NOMO-1 treated with dmso at 0.1 percent for 144 hours (cell line): ENCODE measurements around the gene LAPTM5.

Experiments
- DNase-seq: peaks from one replicate; lab custom pipeline; 2025; ENCODE audit not compliant: unreplicated experiment; lab: John Stamatoyannopoulos, UW

The LAPTM5 gene

DNA sequence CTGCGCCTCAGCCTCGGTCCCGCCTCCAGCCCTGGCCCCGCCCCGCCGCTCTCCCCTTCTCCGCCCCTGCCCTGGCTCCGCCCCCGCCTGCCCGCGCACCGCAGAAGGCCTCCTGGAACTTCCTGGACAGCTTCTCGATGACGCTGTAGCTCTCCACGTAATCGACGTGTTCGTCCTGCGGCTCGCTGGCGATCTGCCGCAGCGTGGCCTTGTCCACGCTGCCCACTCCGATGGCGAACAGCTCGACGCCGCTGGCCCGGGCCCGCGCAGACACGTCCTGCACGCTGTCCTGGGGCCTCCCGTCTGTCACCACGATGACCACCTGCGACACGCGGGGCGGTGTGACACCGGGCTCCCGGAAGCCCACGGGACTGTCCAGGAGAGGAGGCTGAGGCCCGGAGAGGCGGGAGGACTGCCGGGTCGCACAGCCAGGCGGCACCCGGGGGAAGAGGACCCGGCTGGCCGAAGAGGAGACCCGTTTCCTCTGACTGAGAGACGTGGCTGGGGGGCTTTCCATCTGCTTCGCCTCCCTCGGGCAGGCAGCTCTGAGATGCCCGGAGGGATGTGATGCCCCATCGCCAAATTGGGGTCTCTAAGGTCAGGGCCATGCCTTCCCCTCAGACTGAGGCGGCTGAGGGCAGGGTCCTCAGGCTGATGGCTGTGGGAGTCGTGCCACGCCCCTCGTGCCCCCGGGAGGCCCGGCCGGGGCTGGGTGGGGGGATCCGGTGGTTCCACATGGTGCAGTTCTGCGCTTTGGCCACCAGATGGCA, 38.8 kb downstream of the LAPTM5 start:
- DNase-seq: peak; percentile 94

DNA sequence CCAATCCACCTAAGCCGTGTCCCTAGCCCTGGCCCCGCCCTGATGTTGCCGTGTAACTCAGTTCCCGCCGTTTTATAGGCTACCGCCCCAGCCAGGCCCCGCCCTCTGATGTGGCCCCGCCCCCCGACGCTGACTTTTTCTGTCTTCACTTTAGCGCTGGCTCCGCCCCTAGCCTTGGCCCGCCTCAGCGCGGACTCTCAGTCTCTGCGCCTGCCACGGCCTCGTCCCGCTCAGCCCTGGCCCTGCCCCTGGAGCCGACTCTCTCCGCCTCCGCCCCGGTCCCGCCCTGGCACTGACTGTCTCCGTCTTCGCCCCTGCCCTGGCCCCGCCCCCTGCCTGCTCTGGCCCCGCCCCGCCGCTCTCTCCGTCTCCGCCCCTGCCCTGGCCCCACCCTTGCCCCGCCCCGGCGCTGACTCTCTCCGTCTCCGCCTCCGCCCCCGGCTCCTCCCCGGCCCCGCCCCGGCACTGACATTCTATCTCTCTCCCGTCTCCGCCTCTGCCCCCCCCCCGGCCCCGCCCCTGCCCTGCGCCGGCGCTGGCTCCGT, 39.4 kb downstream of the LAPTM5 start:
- peak; percentile 100 for DNase-seq

DNA sequence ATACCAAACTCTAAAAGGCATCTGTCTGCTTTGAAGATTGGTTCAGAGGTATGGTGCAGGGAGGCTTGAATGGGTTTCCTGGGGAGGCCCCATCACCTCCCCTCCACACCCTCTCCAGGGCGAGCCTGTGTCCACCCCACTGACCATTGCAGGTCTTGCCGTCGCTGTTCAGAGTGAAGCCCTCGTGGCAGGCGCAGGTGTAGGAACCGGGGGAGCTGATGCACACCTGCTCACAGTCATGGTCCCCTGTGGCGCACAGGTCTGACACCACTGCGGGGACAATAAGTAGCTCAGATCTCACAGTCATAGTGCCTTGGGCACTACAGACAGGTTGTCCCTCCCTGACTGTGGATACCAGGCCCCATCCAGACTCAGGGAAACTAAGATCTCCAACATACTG, 40.9 kb downstream of the LAPTM5 start:
- no peak for DNase-seq

DNA sequence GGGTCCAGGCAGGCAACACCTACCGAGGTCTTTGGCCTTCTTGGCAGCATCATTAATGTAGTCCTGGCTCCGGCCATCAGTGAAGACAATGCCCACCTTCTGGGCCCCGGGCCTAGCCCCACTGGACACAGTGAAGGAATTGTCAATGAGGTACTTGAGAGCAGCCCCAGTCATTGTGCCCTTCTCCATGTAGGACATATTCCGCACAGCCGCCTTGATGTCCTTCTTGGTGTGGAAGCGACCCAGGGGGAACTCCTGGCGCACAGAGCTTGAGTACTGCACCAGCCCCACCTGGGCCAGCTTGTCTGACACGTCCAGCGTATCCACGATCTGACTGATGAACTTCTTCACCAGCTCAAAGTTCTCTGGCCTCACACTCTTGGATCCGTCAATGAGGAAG, 41.7 kb downstream of the LAPTM5 start:
- no peak for DNase-seq

DNA sequence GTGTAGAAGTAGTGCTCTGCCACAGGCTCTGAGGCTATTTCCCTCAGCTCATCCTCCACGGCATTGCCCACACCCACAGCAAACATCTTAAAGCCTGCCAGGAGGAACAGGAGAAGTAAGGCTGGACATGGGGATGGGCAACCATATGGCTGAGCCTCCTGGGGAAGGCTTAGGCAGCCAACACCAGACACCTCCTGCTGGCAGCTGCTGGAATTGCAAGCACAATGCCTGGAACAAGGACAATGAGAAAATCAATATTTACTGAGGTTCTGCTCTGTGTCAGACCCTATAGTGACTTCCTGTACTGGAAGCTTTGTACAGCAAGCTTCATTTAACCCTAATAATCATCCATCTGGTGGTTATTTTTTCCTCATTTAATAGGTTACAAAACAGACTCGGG, 42.4 kb downstream of the LAPTM5 start:
- DNase-seq: no peak

DNA sequence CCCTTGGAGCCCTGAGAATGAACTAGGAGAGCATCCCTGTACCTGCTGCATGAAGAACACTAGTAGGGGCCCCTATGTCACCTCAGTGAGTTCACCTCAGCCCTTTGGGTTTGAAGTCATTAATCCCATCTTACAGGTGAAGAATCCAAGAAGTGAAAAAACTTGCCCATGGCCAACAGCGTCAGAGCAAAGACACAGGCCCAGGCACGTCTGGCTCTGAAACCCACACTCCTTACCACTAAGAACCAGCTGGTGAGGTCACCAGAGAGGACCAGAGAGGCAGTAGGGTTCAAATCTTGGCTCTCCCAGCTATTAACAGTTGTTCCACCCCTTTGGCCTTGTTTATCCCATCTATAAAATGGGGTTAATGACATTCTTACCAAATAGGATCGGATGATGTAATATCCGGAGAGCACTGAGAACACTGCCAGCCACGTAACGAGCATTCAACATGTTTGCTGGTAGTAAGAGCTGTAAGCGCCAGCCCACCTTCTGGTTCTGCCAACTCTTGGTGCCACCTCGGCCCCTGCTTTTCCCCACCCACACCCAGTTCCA, 43.0 kb downstream of the LAPTM5 start:
- no peak for DNase-seq

DNA sequence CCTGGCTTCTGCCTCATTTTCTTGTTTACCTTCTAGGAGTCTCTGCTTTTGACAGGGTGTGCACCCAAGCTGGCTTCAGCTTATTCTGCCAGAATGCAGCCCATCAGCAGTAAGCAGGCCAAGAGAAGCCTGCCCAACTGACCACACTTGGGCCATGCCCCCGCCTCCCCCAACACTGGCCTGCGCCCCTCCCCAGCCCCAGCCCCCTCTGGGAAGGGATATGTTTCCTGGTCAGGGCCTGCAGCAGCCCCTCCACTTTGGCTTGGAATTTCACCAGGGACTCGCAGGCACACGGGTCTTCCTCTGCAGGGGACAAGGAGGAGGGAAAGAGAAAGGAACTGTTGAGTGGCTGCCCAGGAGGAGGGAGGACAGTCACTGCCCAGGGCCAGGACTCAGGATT, 43.5 kb downstream of the LAPTM5 start:
- no peak for DNase-seq

DNA sequence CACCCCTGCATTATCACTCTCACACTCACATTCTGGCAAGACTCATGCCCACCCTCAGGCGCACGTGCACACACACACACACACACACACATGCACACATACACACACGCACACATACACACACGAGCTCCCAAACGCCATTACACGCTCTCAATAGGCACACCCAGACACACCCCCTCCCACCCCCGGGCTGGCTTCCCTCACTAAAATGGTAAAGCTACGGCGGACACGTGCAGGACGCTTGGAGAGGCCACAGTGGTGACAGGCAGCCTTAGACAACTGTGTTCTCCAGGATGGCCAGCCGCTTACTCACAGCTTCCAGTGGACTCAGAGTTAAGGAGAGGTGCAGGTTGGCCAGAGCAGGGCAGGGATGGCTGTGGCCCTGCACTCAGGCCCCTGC, 44.3 kb downstream of the LAPTM5 start:
- no peak for DNase-seq

DNA sequence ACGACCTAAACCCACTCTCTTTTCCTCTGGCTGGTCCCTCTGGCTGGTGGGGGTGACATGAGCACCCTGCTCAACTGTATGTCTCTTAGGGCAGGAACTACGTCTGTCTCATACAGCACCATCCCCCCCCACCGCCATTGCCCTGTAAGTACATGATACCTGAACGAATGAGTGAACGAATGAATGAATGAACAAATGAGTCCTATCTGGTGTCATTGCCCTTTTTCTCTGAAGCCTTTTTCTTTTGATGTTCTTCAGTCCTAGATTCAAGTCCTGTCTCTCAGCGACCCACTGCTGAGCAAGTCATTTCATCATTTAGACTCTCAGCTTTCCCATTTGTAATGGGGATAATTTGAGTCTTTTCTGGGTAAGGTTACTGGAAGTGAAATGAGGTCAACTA, 45.0 kb downstream of the LAPTM5 start:
- no peak for DNase-seq

DNA sequence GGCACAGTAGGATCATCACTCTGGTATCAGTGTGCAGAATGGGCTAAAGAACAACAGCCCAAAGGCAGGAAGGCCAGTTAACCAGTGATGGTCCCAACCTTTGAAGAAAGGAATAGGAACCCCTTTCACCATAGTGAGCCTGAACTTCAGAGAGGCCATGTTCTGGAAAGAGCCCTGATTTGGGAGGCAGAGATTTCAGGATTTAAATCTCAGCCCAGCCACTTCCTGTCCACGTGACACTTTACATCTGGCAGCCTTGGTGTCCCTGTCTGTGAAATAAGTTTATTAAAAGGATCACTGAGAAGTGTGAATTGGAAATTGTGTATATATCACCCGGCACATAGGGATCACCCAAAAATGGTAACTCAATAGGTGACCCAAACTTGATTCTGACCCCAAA, 47.2 kb downstream of the LAPTM5 start:
- DNase-seq: no peak

DNA sequence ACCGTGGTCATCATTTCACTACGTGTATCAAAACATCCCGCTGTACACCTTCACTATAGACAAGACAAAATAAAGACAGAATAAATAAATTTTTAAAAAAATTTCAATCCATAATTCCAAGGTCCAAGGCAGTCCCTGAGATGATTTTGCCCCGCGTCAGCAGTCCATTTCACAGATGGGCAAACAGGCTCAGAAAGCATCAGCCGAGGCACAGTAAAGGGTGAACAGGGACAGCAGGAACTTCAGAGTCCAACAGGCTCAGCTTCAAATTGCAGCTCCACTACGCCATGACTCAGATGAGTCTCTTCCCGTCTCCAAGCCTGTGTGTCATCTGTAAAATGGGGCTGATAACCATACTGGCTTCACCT, 49.2 kb downstream of the LAPTM5 start:
- no peak for DNase-seq

DNA sequence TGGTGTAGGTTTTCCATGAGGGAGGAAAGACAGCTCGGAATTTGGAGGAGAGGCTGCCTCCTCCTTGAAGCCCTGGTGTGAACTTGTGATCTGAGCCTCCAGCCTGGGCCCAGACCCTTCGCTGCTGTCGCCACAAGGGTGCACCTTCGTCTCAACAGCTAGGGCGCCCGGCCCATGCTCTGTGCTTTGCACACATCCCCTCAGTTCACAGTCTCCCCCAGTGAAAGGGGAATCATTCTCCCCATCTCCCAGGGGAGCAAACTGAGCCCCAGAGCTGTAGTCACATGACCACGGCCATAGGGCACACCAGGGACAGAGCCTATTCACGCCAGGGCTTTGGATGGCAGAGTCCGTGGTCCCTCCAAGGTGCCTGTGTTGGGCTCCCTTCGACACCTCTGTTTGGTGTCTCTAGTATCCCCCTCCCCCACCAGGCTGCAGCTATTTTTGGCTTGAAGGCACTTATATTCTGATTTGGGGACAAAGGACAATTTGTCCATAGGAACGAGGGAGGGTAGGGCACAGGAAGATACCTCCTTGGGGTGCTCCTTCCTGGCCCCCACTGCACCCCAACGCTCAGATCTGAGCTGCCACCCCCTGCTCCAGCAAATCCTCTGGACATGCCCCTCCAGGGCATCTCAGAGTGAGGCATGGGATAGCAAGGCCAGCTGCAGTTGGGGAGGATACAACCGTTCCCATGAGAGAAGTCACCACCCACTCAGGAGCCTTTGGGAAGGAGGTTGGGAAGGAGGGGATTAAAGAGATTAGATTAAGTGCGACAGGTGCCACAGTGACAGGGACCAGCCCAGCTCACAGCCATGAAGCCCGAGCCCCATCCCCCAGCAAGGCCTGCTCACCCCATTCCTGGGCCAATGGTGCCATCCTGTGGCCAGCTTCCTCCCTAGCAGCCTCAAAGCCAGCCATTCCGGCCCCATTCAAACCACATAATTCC, 49.9 kb downstream of the LAPTM5 start:
- DNase-seq: peak; percentile 32

DNA sequence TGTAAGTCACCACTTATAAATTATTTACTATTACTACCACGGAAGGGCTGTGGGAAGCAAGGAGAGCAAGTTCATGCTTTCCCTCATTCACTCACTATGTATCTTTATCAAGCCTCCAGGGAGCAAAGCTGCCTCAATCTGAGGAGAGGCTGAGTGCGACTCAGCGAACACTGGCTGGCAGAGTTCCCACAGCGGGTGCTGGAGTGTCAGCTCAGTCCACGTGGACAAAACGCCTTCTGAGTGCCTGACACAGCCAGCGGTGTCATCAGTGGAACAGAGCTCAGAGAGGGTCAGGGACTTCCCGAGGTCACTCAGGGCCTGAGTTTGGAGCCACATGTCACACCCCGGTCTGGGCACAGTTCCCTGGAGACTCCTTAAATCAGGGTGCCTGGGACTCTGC, 51.0 kb downstream of the LAPTM5 start:
- DNase-seq: no peak

DNA sequence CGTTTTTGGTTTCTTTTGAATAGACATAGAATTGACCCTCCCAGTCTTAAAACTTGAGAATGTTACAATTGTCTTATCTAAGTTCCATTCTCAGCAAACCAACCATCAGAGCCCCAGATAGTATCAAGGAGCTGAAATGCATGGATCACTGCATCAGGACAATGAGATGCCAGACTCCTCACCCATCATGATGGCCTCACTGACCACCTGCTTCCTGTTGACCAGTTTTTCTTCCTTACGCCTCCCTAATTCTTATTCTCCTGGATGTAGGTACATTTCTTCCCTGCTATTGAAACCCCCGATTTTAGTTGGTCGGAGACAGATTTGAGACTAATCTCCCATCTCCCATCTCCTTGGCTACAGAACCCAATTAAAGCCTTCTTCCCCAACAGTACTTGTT, 51.9 kb downstream of the LAPTM5 start:
- no peak for DNase-seq

DNA sequence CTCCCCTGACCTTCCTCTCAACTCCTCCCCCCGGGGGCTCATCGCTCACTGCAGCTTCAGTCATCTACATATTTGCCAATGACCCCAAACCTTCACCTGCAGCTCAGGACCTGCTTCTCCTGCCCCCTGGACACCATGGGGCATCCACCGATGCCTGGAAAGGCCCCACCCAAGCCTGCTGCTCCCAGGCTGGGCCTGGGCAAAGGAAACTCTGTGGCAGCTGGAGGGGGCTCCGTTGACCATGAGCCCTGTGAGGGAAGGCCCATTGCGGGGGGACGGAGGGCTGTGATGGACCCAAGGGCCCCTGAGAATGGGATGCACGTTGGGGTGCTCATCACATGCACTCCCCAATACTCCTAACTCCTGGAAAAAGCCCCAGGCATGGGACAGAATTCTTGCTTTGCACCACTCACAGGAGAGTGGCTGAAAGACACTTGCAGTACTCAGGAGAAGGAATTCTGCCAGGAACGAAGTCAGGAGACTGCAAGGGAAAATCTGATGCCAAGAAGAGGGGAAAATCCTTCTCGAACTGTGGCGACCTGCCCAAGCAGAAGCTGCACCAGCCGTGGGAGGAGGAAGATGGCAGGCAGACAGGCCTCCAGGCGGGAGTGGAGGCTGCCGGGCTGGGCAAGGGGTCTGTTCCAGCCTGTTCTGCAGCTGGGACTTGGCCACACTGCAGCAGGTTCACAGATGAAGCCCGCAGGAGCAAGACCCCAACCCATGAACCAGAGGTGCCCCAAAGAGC, 52.6 kb downstream of the LAPTM5 start:
- no peak for DNase-seq

DNA sequence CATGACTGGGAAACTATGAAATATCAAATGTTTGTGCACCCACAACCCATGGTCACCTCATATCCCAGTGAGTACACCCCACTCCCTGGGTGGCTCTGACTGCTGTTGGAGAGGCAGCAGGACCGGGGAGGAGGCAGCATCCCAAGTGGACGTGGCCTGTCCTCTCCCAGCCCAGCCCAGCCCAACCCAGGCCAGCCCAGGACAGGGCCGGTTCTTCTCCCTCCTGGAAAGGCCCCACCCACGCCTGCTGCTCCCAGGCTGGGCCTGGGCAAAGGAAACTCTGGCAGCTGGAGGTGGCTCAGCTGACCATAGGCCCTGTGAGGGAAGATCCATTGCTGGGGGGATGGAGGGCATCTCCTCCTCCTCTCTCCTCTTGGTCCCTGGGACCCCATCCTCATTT, 53.3 kb downstream of the LAPTM5 start:
- DNase-seq: no peak

DNA sequence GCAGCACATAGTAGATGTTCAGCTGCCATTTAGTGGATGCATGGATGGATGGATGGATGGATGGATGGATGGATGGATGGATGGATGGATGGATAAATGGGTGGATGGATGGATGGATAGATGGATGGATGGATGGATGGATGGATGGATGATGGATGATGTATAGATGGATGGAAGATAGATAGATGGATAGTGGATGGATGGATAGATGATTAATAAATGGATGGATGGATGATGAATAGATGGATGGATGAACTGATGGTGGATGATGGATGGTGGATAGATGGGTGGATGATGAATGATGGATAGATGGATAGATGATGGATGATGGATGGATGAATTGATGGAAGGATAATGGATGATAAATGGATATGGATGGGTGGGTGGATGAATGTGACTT, 54.8 kb downstream of the LAPTM5 start:
- DNase-seq: no peak

DNA sequence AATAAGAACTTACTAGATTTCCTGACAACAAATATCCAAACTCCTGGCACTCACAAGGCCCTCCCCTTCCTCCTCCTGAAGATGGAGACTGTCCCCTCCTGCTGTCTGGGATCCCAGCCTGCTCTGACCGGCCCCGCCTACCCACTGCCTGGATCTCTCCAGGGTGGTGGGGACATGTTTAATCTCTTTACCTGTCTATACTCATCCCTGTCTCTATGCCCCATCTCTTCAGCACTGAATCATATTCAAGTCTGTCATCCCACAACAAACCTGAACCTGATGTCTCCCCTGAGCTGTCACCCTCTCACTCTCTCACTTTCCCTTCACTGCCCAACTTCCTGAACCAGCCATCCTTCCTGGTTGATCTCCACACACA, 56.3 kb downstream of the LAPTM5 start:
- no peak for DNase-seq

DNA sequence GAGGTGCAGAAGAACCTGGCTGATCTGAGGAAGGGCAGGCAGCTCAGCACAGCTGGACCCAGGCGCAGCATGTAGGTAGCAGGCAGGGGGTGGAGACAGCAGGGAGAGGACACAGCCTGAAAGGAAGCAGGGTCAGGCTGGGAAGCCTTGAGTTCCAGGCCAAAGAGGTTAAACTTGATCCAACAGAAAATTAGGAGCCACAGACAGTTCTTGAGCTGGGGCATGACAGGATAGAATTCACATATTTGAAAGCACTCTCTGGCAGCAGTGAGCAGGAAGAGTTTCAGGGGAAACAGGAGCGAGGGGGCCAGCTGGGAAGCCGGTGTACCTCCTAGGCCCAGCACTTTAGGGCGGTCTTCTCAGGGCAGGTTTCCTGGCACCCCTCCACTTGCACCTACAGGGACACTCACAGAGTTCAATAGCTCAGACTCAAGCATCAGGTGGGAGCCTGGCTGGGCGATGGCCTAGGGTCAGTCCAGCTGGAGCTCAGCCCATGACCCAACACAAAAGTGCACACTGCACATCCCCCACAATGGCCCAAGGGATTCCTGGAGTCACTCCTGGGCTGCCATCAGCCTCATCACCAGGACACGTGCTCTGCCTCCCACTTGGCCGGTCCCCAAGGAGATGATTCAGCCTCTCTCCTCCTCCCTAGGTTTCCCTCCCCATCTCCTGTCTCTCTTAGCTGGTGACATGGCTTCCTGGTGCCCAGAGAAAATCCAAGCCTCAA, 56.9 kb downstream of the LAPTM5 start:
- DNase-seq: no peak

DNA sequence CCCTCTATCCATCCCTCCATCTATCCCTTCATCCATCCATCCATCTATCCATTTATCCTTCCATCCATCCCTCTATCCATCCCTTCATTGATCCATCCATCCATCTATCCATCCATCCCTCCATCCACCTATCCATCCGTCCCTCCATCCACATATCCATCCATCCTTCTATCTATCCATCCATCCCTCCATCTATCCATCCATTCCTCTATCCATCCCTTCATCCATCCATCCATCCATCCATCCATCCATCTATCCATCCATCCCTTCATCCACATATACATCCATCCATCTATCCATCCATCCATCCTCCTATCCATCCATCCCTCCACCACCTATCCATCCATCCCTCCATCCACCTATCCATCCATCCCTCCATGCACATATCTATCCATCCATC, 57.8 kb downstream of the LAPTM5 start:
- DNase-seq: no peak
